Keratinocyte (primary cell): Measurements from ENCODE around the gene DCBLD2. TPM values are rescaled to one million over a fixed set of nuclear protein-coding genes. Genes with fewer than 3 reads are reported as not detected.

Experiments used
- DNase-seq: peaks from one replicate; pipeline ENCODE4 v3.0.0-alpha.2; 2011; ENCODE audit warnings: low read depth, missing footprints, low spot score
- FAIRE-seq: peaks from 2 replicates; lab custom pipeline; 2011; peaks lifted over from hg19 to GRCh38; lab: Jason Lieb, UNC
- H2AFZ ChIP-seq: 2 replicates; pipeline ENCODE4 v1.6.0; 2012; ENCODE audit warnings: low read length, control low read depth, inconsistent platforms; ENCODE audit not compliant: control insufficient read depth
- H3K27ac ChIP-seq: 2 replicates; pipeline ENCODE4 v1.5.1; 2011; ENCODE audit warnings: low read length; ENCODE audit not compliant: control insufficient read depth, insufficient read depth
- H3K27me3 ChIP-seq: 3 replicates; pipeline ENCODE4 v1.6.0; 2011; ENCODE audit warnings: low read length; ENCODE audit not compliant: control insufficient read depth, insufficient read depth; ENCODE audit errors: extremely low read depth
- H3K36me3 ChIP-seq, 2 experiments: 2 replicates in 1 of 2; 3 replicates in 1 of 2; pipeline ENCODE4 v1.5.1; 2011; ENCODE audit warnings: low read length in 2 of 2, mild to moderate bottlenecking in 1 of 2; ENCODE audit not compliant: control insufficient read depth in 2 of 2, insufficient read depth in 2 of 2; ENCODE audit errors: extremely low read depth in 1 of 2
- H3K4me1 ChIP-seq: 3 replicates; pipeline ENCODE4 v1.5.1; 2011; ENCODE audit warnings: low read length; ENCODE audit not compliant: control insufficient read depth, insufficient read depth; ENCODE audit errors: extremely low read depth
- H3K4me2 ChIP-seq: 3 replicates; pipeline ENCODE4 v1.6.0; 2011; ENCODE audit warnings: low read depth, low read length; ENCODE audit not compliant: control insufficient read depth, insufficient read depth; ENCODE audit errors: extremely low read depth
- H3K4me3 ChIP-seq, 3 experiments: fragments of 200-600 bp in 1 of 3; sonication (generic) in 1 of 3; 2 replicates in 2 of 3; 3 replicates in 1 of 3; pipeline ENCODE4 v1.5.1; 2011 to 2016; ENCODE audit warnings: low read length in 3 of 3, mild to moderate bottlenecking in 3 of 3, control low read depth in 2 of 3, inconsistent platforms in 1 of 3, low read depth in 1 of 3, mixed read lengths in 1 of 3, mixed run types in 1 of 3, moderate library complexity in 1 of 3; ENCODE audit not compliant: control insufficient read depth in 2 of 3, insufficient read depth in 2 of 3; ENCODE audit errors: extremely low read depth in 1 of 3
- H3K79me2 ChIP-seq: 2 replicates; pipeline ENCODE4 v1.6.0; 2012; ENCODE audit warnings: low read length; ENCODE audit not compliant: control insufficient read depth, insufficient read depth
- H3K9ac ChIP-seq: 3 replicates; pipeline ENCODE4 v1.6.0; 2011; ENCODE audit warnings: low read length; ENCODE audit not compliant: control insufficient read depth, insufficient read depth; ENCODE audit errors: extremely low read depth
- H3K9me1 ChIP-seq: 3 replicates; pipeline ENCODE4 v1.6.0; 2011; ENCODE audit warnings: low read length; ENCODE audit not compliant: control insufficient read depth, insufficient read depth; ENCODE audit errors: extremely low read depth
- H3K9me3 ChIP-seq: 2 replicates; pipeline ENCODE4 v1.5.1; 2012; ENCODE audit warnings: low read depth, low read length; ENCODE audit not compliant: control insufficient read depth
- H4K20me1 ChIP-seq: 3 replicates; pipeline ENCODE4 v1.6.0; 2011; ENCODE audit warnings: low read length; ENCODE audit not compliant: control insufficient read depth, insufficient read depth; ENCODE audit errors: extremely low read depth
- CTCF ChIP-seq, 3 experiments: IDR thresholded peaks in 1 of 3; conservative IDR thresholded peaks in 1 of 3; optimal IDR thresholded peaks in 1 of 3; 2 replicates in 2 of 3; 3 replicates in 1 of 3; pipeline versions ENCODE3 to v1.5.1; 2011; ENCODE audit warnings: low read length in 3 of 3, mild to moderate bottlenecking in 3 of 3, moderate library complexity in 2 of 3, control low read depth in 1 of 3, inconsistent platforms in 1 of 3; ENCODE audit not compliant: insufficient read depth in 2 of 3; ENCODE audit errors: extremely low read depth in 1 of 3
- EZH2 ChIP-seq: IDR thresholded peaks from one replicate; pipeline ENCODE4 v1.6.1; 2012; ENCODE audit warnings: inconsistent platforms, mild to moderate bottlenecking, low read length, moderate library complexity
- dilution Hi-C: fragments of 300-500 bp; cut with MboI; formaldehyde crosslinking; loops from one replicate; pipeline ENCODE4 v1.7.0; 2020; ENCODE audit warnings: low sequenced_read_pairs; ENCODE audit not compliant: extremely low pct_ligation_motif_present
- polyA plus RNA-seq, 5 experiments: library from polyadenylated mRNA; depleted of rRNA in 3 of 5; stranded (reverse) in 3 of 5; stranded (forward) in 1 of 5; unstranded in 1 of 5; fragments of >200 nt; gene quantifications; 1 replicate in 1 of 5; 2 replicates in 3 of 5; 3 replicates in 1 of 5; pipeline versions ENCODE4 v1.2.1 to v1.2.3, GENCODE V29; 2011 to 2012; ENCODE audit warnings: missing spikeins in 2 of 5, low read depth in 1 of 5, low replicate concordance in 1 of 5

Gene DCBLD2
- polyA plus RNA-seq, 1 donor (not counting 4 experiments of a cell fraction or from before 2014, with no cell fraction given), result 465 TPM

- Histone ChIP-seq H3K4me2 (peak overlapping the region; percentile 31), H3K27ac (no peak overlapping the region), H3K36me3 (peaks cover 16 to 49% of the 10 kb centered on the region in 2 experiments), H3K4me1 (peaks cover 29% of the 10 kb centered on the region), H3K79me2 (peaks cover 100% of the 10 kb centered on the region), H3K4me3 (no peak overlapping the region), H2AFZ (no peak overlapping the region), H3K27me3 (no peaks in the 10 kb centered on the region), H4K20me1 (peaks cover 23% of the 10 kb centered on the region), H3K9me3 (no peaks in the 10 kb centered on the region), H3K9me1 (no peaks in the 10 kb centered on the region), H3K9ac (no peak overlapping the region)
- FAIRE-seq, result no peak
- dilution Hi-C loops, result no loop called here
- TF ChIP-seq CTCF (optimal IDR thresholded peaks at IDR 0.05 in 1 of 3, IDR thresholded peaks at IDR 0.05 in 1 of 3, conservative IDR thresholded peaks at IDR 0.05 in 1 of 3; ENCODE audit: extremely low read depth in 1 of 3, insufficient read depth in 2 of 3, low read length in 3 of 3) (no peak), EZH2 (no peak)
- DNase-seq, result no peak
Observed at GRCh38 chr3:98877132-98877531, 24.4 kb downstream of the DCBLD2 start.

DNA sequence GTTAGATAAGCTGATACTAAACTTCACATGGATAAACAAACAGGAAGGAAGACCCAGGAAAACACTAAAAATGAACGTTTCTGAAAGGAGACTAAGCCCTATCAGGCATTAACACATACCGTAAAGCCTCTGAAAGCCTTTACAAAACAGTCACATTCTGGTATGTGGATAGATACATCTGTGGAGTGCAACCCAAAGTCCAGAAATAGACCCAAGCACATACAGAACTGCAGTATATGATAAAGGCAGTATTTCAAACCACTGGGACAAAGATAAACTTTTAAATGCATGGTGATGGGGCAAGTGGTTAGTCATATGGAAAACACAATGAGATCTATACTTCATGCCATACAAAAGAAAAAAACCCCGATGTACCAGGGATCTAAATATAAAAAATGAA is 26.0 kb downstream of the DCBLD2 start:
- Histone ChIP-seq H3K9me1 (no peaks in the 10 kb centered on the region), H3K79me2 (peaks cover 100% of the 10 kb centered on the region), H3K4me2 (no peak overlapping the region), H3K36me3 (peaks cover 16 to 50% of the 10 kb centered on the region in 2 experiments), H3K9me3 (no peaks in the 10 kb centered on the region), H3K9ac (no peak overlapping the region), H3K4me1 (peaks cover 29% of the 10 kb centered on the region), H3K4me3 (no peak overlapping the region), H2AFZ (no peak overlapping the region), H3K27ac (no peak overlapping the region), H3K27me3 (no peaks in the 10 kb centered on the region), H4K20me1 (peaks cover 20% of the 10 kb centered on the region)
- no peak for DNase-seq
- dilution Hi-C loops, result no loop called here
- no peak for TF ChIP-seq CTCF (optimal IDR thresholded peaks at IDR 0.05 in 1 of 3, IDR thresholded peaks at IDR 0.05 in 1 of 3, conservative IDR thresholded peaks at IDR 0.05 in 1 of 3; ENCODE audit: extremely low read depth in 1 of 3, insufficient read depth in 2 of 3, low read length in 3 of 3)
- no peak for TF ChIP-seq EZH2
- FAIRE-seq, result no peak
